Ureter (tissue), 1 donor: ENCODE data around the gene ANLN. TPM values are rescaled to one million over a fixed set of nuclear protein-coding genes. Genes with fewer than 3 reads are reported as not detected.

Experiments used
- total RNA-seq: library from RNA; stranded (reverse); gene quantifications from one replicate; pipeline ENCODE4 v1.2.4, GENCODE V29; 2023
- donor health status: DM: yes; HTN: yes; CAD: no.

The ANLN gene
- total RNA-seq, 1 donor from 2014 or later: 5.8 TPM

Other genes with a start within 250 kb of the ANLN start
- 11.4 TPM for gene EEPD1, start 236.6 kb upstream of the ANLN start, total RNA-seq